Measurements from ENCODE around the gene SLC35A5.
"Not testable (repeated sequence)": the region's sequence is repeated elsewhere in the genome, so short reads cannot be mapped to it uniquely, and the experiment has no call there.

The SLC35A5 gene

GRCh38 chr3:112561734-112562529 is at the start of gene SLC35A5, which contains the start of gene ATG3:
TSS of gene SLC35A5 (plus strand) at chr3:112562045. CDS start at chr3:112563404, 1,359 bp downstream.
TSS of gene ATG3 (minus strand) at chr3:112561962. CDS start at chr3:112561528, 434 bp downstream.
- peak; percentile 89 to 100 (median 97) for DNase-seq

- no peak for DNase-seq
Observed at GRCh38 chr3:112512320-112512719, 49.5 kb upstream of the SLC35A5 start.

- DNase-seq = no peak
Observed at GRCh38 chr3:112514527-112515128, 47.2 kb upstream of the SLC35A5 start.

- peak in 1 of 51 donors; percentile 20 for DNase-seq
Observed at GRCh38 chr3:112518970-112519369, 42.9 kb upstream of the SLC35A5 start.

GRCh38 chr3:112519424-112520001 is 42.3 kb upstream of the SLC35A5 start:
- peak in 15 of 51 donors; percentile 0 to 57 (median 6) for DNase-seq

GRCh38 chr3:112524127-112524526 is 37.7 kb upstream of the SLC35A5 start:
- not testable (repeated sequence) for DNase-seq

GRCh38 chr3:112530573-112530972 is 31.3 kb upstream of the SLC35A5 start:
- DNase-seq = no peak

GRCh38 chr3:112531358-112531781 is 30.5 kb upstream of the SLC35A5 start:
- DNase-seq = peak in 1 of 51 donors; percentile 12

GRCh38 chr3:112539825-112540650 is 21.8 kb upstream of the SLC35A5 start:
- no peak for DNase-seq

GRCh38 chr3:112546216-112546759 is 15.6 kb upstream of the SLC35A5 start:
- no peak for DNase-seq

- no peak for DNase-seq
Observed at GRCh38 chr3:112550859-112551258, 11.0 kb upstream of the SLC35A5 start.

GRCh38 chr3:112555535-112556170 is 6.2 kb upstream of the SLC35A5 start:
- no peak for DNase-seq

- no peak for DNase-seq
Observed at GRCh38 chr3:112557976-112558375, 3.9 kb upstream of the SLC35A5 start.

GRCh38 chr3:112560307-112560706 is 1.5 kb upstream of the SLC35A5 start:
- DNase-seq = no peak

- DNase-seq = peak in 31 of 51 donors; percentile 3 to 81 (median 48)
Observed at GRCh38 chr3:112560721-112561483, 943 bp upstream of the SLC35A5 start.

GRCh38 chr3:112561484-112561733 is 436 bp upstream of the SLC35A5 start:
- peak in 19 of 51 donors; percentile 41 to 87 (median 78) for DNase-seq

GRCh38 chr3:112564247-112564939 is 2.5 kb downstream of the SLC35A5 start:
- not testable (repeated sequence) for DNase-seq

GRCh38 chr3:112564940-112565305 is 3.1 kb downstream of the SLC35A5 start:
- DNase-seq = no peak

- DNase-seq = no peak
Observed at GRCh38 chr3:112568642-112569041, 6.8 kb downstream of the SLC35A5 start.

- DNase-seq = no peak
Observed at GRCh38 chr3:112569265-112569664, 7.4 kb downstream of the SLC35A5 start.
